IMR-90 (cell line): Measurements from ENCODE around the gene HEY2. TPM values are rescaled to one million over a fixed set of nuclear protein-coding genes. Genes with fewer than 3 reads are reported as not detected.

Experiments
- ATAC-seq: fragments of 200-7000 bp; cut with Tn5 transposase; 2 replicates; pipeline ENCODE4 v1.9.1; 2020; ENCODE audit warnings: low read depth, mild to moderate bottlenecking, moderate library complexity
- BruUV-seq: library from RNA; stranded (reverse); fragments of 400-500 nt; replicated peaks from 2 replicates; lab custom pipeline; 2021; lab: Mats Ljungman, UMichigan
- CTCF ChIA-PET: fragments of 300-600 bp; formaldehyde crosslinking; extraction: SDS; loops from one replicate; lab custom pipeline; 2021; ENCODE audit warnings: antibody characterized with exemption; lab: Yijun Ruan, JAX
- POLR2A ChIA-PET: fragments of 300-600 bp; sonication (Branson Sonifier 250); formaldehyde crosslinking; loops from one replicate; lab custom pipeline; 2022; ENCODE audit warnings: antibody characterized with exemption; ENCODE audit not compliant: unreplicated experiment; lab: Charles Lee
- DNase-seq: peaks from one replicate; pipeline ENCODE4 v3.0.0; 2013
- H2AFZ ChIP-seq: replicated peaks from 2 replicates; pipeline ENCODE3; 2013; ENCODE audit warnings: low read length, mild to moderate bottlenecking; ENCODE audit not compliant: poor library complexity
- H2AK5ac ChIP-seq: 2 replicates; pipeline ENCODE4 v1.6.1; 2013; ENCODE audit warnings: low read depth, low read length, inconsistent platforms
- H2AK9ac ChIP-seq: replicated peaks from 2 replicates; pipeline ENCODE3; 2013; ENCODE audit warnings: mild to moderate bottlenecking, low read depth, low read length, moderate library complexity; ENCODE audit not compliant: poor library complexity
- H2BK120ac ChIP-seq: 2 replicates; pipeline ENCODE4 v1.6.1; 2013; ENCODE audit warnings: low read depth, low read length, inconsistent platforms
- H2BK15ac ChIP-seq: 3 replicates; pipeline ENCODE4 v1.6.1; 2013; ENCODE audit warnings: low read depth, low read length, inconsistent platforms
- H2BK20ac ChIP-seq: 2 replicates; pipeline ENCODE4 v1.6.1; 2013; ENCODE audit warnings: low read depth, mild to moderate bottlenecking, inconsistent platforms, low read length, moderate library complexity
- H2BK5ac ChIP-seq: 2 replicates; pipeline ENCODE4 v1.6.1; 2013; ENCODE audit warnings: mild to moderate bottlenecking, low read depth, low read length, inconsistent platforms; ENCODE audit not compliant: poor library complexity, severe bottlenecking
- H3K14ac ChIP-seq: replicated peaks from 2 replicates; pipeline ENCODE4 v1.6.1; 2013; ENCODE audit warnings: low read depth, low read length, inconsistent platforms
- H3K18ac ChIP-seq: 2 replicates; pipeline ENCODE4 v1.6.1; 2013; ENCODE audit warnings: low read depth, low read length, control low read depth
- H3K23ac ChIP-seq: 2 replicates; pipeline ENCODE4 v1.6.1; 2013; ENCODE audit warnings: low read depth, low read length, inconsistent platforms
- H3K27ac ChIP-seq: 2 replicates; pipeline ENCODE4 v1.5.1; 2013; ENCODE audit warnings: mild to moderate bottlenecking, control low read depth, low read length; ENCODE audit not compliant: insufficient read depth
- H3K27me3 ChIP-seq: 2 replicates; pipeline ENCODE4 v1.6.1; 2013; ENCODE audit warnings: low read length; ENCODE audit not compliant: control insufficient read depth, insufficient read depth
- H3K36me3 ChIP-seq: 2 replicates; pipeline ENCODE4 v1.6.1; 2013; ENCODE audit warnings: low read length, mixed read lengths; ENCODE audit not compliant: control insufficient read depth, insufficient read depth
- H3K4ac ChIP-seq: 2 replicates; pipeline ENCODE4 v1.6.1; 2013; ENCODE audit warnings: low read depth, low read length, inconsistent platforms
- H3K4me1 ChIP-seq: 2 replicates; pipeline ENCODE4 v1.6.1; 2013; ENCODE audit warnings: low read length, mixed read lengths; ENCODE audit not compliant: control insufficient read depth, insufficient read depth
- H3K4me2 ChIP-seq: 2 replicates; pipeline ENCODE4 v1.6.1; 2013; ENCODE audit warnings: low read depth, mild to moderate bottlenecking, control low read depth, low read length, moderate library complexity
- H3K4me3 ChIP-seq: 2 replicates; pipeline ENCODE4 v1.5.1; 2013; ENCODE audit warnings: low read depth, mild to moderate bottlenecking, control low read depth, low read length, moderate library complexity; ENCODE audit not compliant: insufficient read depth
- H3K56ac ChIP-seq: 2 replicates; pipeline ENCODE4 v1.6.1; 2013; ENCODE audit warnings: low read length, inconsistent platforms; ENCODE audit not compliant: insufficient read depth; ENCODE audit errors: extremely low read depth
- H3K79me1 ChIP-seq, 2 experiments: 2 replicates each; pipeline ENCODE4 v1.6.1; 2013; ENCODE audit warnings: low read length in 2 of 2, inconsistent platforms in 1 of 2, low read depth in 1 of 2
- H3K9ac ChIP-seq: 2 replicates; pipeline ENCODE4 v1.6.1; 2013; ENCODE audit warnings: low read depth, low read length, control low read depth
- H3K9me1 ChIP-seq: 2 replicates; pipeline ENCODE4 v1.6.1; 2013; ENCODE audit warnings: low read length, inconsistent platforms; ENCODE audit not compliant: insufficient read depth
- H3K9me3 ChIP-seq: 2 replicates; pipeline ENCODE4 v1.6.1; 2013; ENCODE audit warnings: low read length; ENCODE audit not compliant: control insufficient read depth, insufficient read depth
- H4K20me1 ChIP-seq: 2 replicates; pipeline ENCODE4 v1.6.1; 2013; ENCODE audit warnings: low read length, inconsistent platforms; ENCODE audit not compliant: insufficient read depth
- H4K5ac ChIP-seq: 2 replicates; pipeline ENCODE4 v1.6.1; 2013; ENCODE audit warnings: mild to moderate bottlenecking, low read depth, low read length, control low read depth
- H4K8ac ChIP-seq, 2 experiments: 2 replicates each; pipeline ENCODE4 v1.6.1; 2013; ENCODE audit warnings: low read depth in 2 of 2, low read length in 2 of 2, control low read depth in 1 of 2, inconsistent platforms in 1 of 2
- H4K91ac ChIP-seq: 2 replicates; pipeline ENCODE4 v1.6.1; 2013; ENCODE audit warnings: low read depth, low read length, inconsistent platforms; ENCODE audit not compliant: insufficient read depth
- CEBPB ChIP-seq: IDR thresholded peaks from 2 replicates; pipeline ENCODE4 v1.6.1; 2012; ENCODE audit warnings: low read depth, low read length, improper control_type of control experiment
- CHD1 ChIP-seq: IDR thresholded peaks from 2 replicates; pipeline ENCODE4 v1.6.1; 2012; ENCODE audit warnings: low read depth, low read length, improper control_type of control experiment
- RAD21 ChIP-seq: IDR thresholded peaks from 2 replicates; pipeline ENCODE4 v1.6.1; 2012; ENCODE audit warnings: low read length, improper control_type of control experiment
- WGBS, 2 experiments: methylation state at CpG; one replicate each; pipeline versions ENCODE4 v1.1.5 to v1.1.7; 2013; ENCODE audit warnings: missing lambda C conversion rate in 2 of 2; ENCODE audit not compliant: insufficient read length in 1 of 2; ENCODE audit errors: extremely low coverage in 2 of 2; 5-methylcytosine and 5-hydroxymethylcytosine counted together
- dilution Hi-C: fragments of 300-500 bp; cut with HindIII; formaldehyde crosslinking; loops from one replicate; pipeline ENCODE4 v1.14.3; 2018; ENCODE audit warnings: low sequenced_read_pairs; ENCODE audit not compliant: unreplicated experiment
- in situ Hi-C: fragments of 300-500 bp; cut with MboI; formaldehyde crosslinking; loops from 3 replicates; pipeline ENCODE4 v1.14.3; 2019; ENCODE audit warnings: low sequenced_read_pairs, inconsistent platforms, mixed read lengths
- intact Hi-C: fragments of 100-400 bp; cut with micrococcal nuclease; formaldehyde crosslinking; loops from 2 replicates; pipeline ENCODE4 v1.10.0; 2022
- polyA plus RNA-seq, 3 experiments: library from polyadenylated mRNA; depleted of rRNA; stranded (reverse); fragments of >200 nt; gene quantifications; 2 replicates each; pipeline ENCODE4 v1.2.3, GENCODE V29; 2012; ENCODE audit warnings: low replicate concordance in 1 of 3
- total RNA-seq: library from RNA; depleted of rRNA; stranded (reverse); fragments of >200 nt; gene quantifications from 2 replicates; pipeline ENCODE4 v1.2.3, GENCODE V29; 2012
- TF ChIP-seq, protein P1 (sequence below): fragments of 150-350 bp; IDR thresholded peaks from 2 replicates; pipeline ENCODE4 v1.6.1; 2016; ENCODE audit warnings: low read depth, mild to moderate bottlenecking, low read length, moderate library complexity, borderline replicate concordance

Gene HEY2
- total and polyA plus RNA-seq, 2 of the 4 experiments (the other 2 are of a cell fraction), result not detected

DNA sequence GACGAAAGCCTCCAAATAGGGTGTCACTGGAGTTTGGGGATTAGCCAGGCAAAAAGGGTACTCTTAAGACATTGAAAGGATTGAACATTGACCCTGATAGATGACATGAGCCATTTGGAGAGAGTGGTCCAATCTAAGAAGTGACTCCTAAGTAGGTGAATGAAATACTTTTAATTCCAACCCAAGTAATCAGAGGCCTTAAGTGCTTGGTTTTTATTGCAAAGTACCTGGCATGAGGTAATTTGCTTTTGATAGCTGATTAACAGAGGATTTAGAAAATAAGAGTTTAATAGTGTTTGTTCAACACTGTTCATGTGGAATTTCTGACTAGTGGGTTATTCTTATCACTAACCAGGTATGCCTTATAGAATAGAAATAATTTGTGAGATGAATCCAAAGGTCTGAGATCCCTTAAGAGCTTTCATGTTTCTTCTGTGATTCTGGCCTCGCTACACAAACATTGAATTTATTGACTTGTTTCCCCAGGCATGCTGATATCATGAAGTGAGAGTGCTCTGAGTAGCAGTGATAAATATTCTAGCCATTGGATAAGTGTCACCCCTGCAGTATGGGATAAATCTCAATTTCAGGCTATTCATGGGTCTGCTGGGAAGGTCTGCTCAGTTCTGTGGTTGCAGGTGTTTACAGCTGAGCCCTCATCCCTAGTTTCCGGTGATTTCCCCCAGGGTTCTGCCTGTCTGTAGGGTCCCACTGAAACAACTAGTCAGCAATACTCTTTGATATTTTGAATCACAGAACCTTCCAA lies 47.9 kb downstream of the HEY2 start:
- no peak overlapping the region for H3K9ac ChIP-seq
- H3K27ac ChIP-seq, result no peak overlapping the region
- H4K20me1 ChIP-seq, result no peaks in the 10 kb centered on the region
- H4K8ac ChIP-seq, result no peak overlapping the region
- no peak overlapping the region for H2AK9ac ChIP-seq
- H4K91ac ChIP-seq, result no peak overlapping the region
- POLR2A ChIA-PET, result no interaction called here
- H4K5ac ChIP-seq, result no peak overlapping the region
- intact Hi-C loops (no loop called here), in situ Hi-C loops (no loop called here), dilution Hi-C loops (no loop called here)
- no peak overlapping the region for H3K14ac ChIP-seq
- H3K18ac ChIP-seq, result no peak overlapping the region
- H3K4me3 ChIP-seq, result no peak overlapping the region
- no peak for DNase-seq
- H2AK5ac ChIP-seq, result no peak overlapping the region
- no peak for TF ChIP-seq RAD21
- TF ChIP-seq CEBPB, result no peak
- TF ChIP-seq, protein P1, sequence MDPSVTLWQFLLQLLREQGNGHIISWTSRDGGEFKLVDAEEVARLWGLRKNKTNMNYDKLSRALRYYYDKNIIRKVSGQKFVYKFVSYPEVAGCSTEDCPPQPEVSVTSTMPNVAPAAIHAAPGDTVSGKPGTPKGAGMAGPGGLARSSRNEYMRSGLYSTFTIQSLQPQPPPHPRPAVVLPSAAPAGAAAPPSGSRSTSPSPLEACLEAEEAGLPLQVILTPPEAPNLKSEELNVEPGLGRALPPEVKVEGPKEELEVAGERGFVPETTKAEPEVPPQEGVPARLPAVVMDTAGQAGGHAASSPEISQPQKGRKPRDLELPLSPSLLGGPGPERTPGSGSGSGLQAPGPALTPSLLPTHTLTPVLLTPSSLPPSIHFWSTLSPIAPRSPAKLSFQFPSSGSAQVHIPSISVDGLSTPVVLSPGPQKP, result no peak
- no peak for TF ChIP-seq CHD1
- H3K4ac ChIP-seq, result no peak overlapping the region
- H3K27me3 ChIP-seq, result no peaks in the 10 kb centered on the region
- BruUV-seq, result no TSS peak
- peaks cover 14 to 36% of the 10 kb centered on the region in 2 experiments for H3K79me1 ChIP-seq
- no peak for ATAC-seq
- H2BK5ac ChIP-seq, result no peak overlapping the region
- H2BK15ac ChIP-seq, result no peak overlapping the region
- CTCF ChIA-PET, result no interaction called here
- WGBS, 2 experiments, result no CpG with 5 or more reads among the region's 3 CpGs
- no peaks in the 10 kb centered on the region for H3K36me3 ChIP-seq
- H2BK120ac ChIP-seq, result no peak overlapping the region
- no peak overlapping the region for H2BK20ac ChIP-seq
- H3K4me1 ChIP-seq, result peaks cover 4% of the 10 kb centered on the region
- no peak overlapping the region for H3K56ac ChIP-seq
- H3K9me1 ChIP-seq, result peaks cover 6% of the 10 kb centered on the region; the same call in 1 of the 2 replicates
- no peaks in the 10 kb centered on the region for H3K9me3 ChIP-seq
- no peak overlapping the region for H3K23ac ChIP-seq
- no peak overlapping the region for H2AFZ ChIP-seq
- no peak overlapping the region for H3K4me2 ChIP-seq
